Erythroblast (primary cell): ENCODE results near the gene HTT-AS.

Experiments used
- GATA1 ChIP-seq: IDR thresholded peaks from 2 replicates; pipeline ENCODE4 v1.6.1; 2011; ENCODE audit warnings: low read depth, mild to moderate bottlenecking, control low read depth, low read length, moderate library complexity
- POLR2A ChIP-seq: IDR thresholded peaks from 2 replicates; pipeline ENCODE4 v1.6.1; 2011; ENCODE audit warnings: mild to moderate bottlenecking, low read length

GRCh38 chr4:3118312-3118711 is 44.0 kb upstream of the HTT-AS start:
- TF ChIP-seq POLR2A, result no peak
- no peak for TF ChIP-seq GATA1
